ENCODE measurements around the gene KRT2. TPM values are rescaled to one million over a fixed set of nuclear protein-coding genes. Genes with fewer than 3 reads are reported as not detected.

The KRT2 gene
- total RNA-seq, 6 experiments from 2014 or later = not detected

- H3K9me3 Mint-ChIP-seq = no peaks in the 10 kb centered on the region
- no peak within 1 kb of the TSS for H3K4me3 Mint-ChIP-seq
- TF ChIP-seq CTCF (IDR thresholded peaks at IDR 0.05) = no peak
- no peak for DNase-seq
- H3K36me3 Mint-ChIP-seq (ENCODE audit: low read depth) = no peaks in the 10 kb centered on the region
- no peaks in the 10 kb centered on the region for H3K4me1 Mint-ChIP-seq (ENCODE audit: low read depth)
- peaks cover 56% of the 10 kb centered on the region for H3K27me3 Mint-ChIP-seq (ENCODE audit: insufficient read depth)
- H3K27ac Mint-ChIP-seq = no peak within 1 kb of the TSS
Measured at GRCh38 chr12:52680363-52680762, 28.4 kb upstream of the KRT2 start, which contains the start of gene KRT1. Gene KRT1 (minus strand): TSS chr12:52680407. CDS start chr12:52680348, 59 bp downstream.

GRCh38 chr12:52679875-52680274 lies 27.9 kb upstream of the KRT2 start:
- no peak for TF ChIP-seq CTCF (IDR thresholded peaks at IDR 0.05)
- H3K27ac Mint-ChIP-seq = no peak overlapping the region
- H3K4me1 Mint-ChIP-seq (ENCODE audit: low read depth) = no peaks in the 10 kb centered on the region
- no peak overlapping the region for H3K4me3 Mint-ChIP-seq
- H3K9me3 Mint-ChIP-seq = no peaks in the 10 kb centered on the region
- DNase-seq = no peak
- H3K36me3 Mint-ChIP-seq (ENCODE audit: low read depth) = no peaks in the 10 kb centered on the region
- peaks cover 57% of the 10 kb centered on the region for H3K27me3 Mint-ChIP-seq (ENCODE audit: insufficient read depth)

GRCh38 chr12:52677671-52678070 lies 25.7 kb upstream of the KRT2 start:
- no peak for TF ChIP-seq CTCF (IDR thresholded peaks at IDR 0.05)
- Mint-ChIP-seq H3K9me3 (no peaks in the 10 kb centered on the region), H3K4me1 (ENCODE audit: low read depth) (no peaks in the 10 kb centered on the region; the same call in 1 of the 2 replicates), H3K27me3 (ENCODE audit: insufficient read depth) (peaks cover 43% of the 10 kb centered on the region), H3K36me3 (ENCODE audit: low read depth) (no peaks in the 10 kb centered on the region), H3K4me3 (no peak overlapping the region), H3K27ac (no peak overlapping the region)
- no peak for DNase-seq

GRCh38 chr12:52677126-52677525 lies 25.1 kb upstream of the KRT2 start:
- Mint-ChIP-seq H3K36me3 (ENCODE audit: low read depth) (no peaks in the 10 kb centered on the region), H3K4me3 (no peak overlapping the region), H3K27ac (no peak overlapping the region), H3K27me3 (ENCODE audit: insufficient read depth) (peaks cover 40% of the 10 kb centered on the region), H3K4me1 (ENCODE audit: low read depth) (no peaks in the 10 kb centered on the region; the same call in 1 of the 2 replicates), H3K9me3 (no peaks in the 10 kb centered on the region)
- TF ChIP-seq CTCF (IDR thresholded peaks at IDR 0.05) = no peak
- DNase-seq = no peak

- Mint-ChIP-seq H3K4me3 (no peak overlapping the region), H3K27ac (no peak overlapping the region), H3K9me3 (no peaks in the 10 kb centered on the region), H3K4me1 (ENCODE audit: low read depth) (no peaks in the 10 kb centered on the region; the same call in 1 of the 2 replicates), H3K36me3 (ENCODE audit: low read depth) (no peaks in the 10 kb centered on the region), H3K27me3 (ENCODE audit: insufficient read depth) (peaks cover 32% of the 10 kb centered on the region)
- DNase-seq = no peak
- no peak for TF ChIP-seq CTCF (IDR thresholded peaks at IDR 0.05)
Measured at GRCh38 chr12:52676163-52676562, 24.2 kb upstream of the KRT2 start.

- TF ChIP-seq CTCF (IDR thresholded peaks at IDR 0.05) = no peak
- Mint-ChIP-seq H3K27ac (no peak overlapping the region), H3K4me1 (ENCODE audit: low read depth) (no peaks in the 10 kb centered on the region; the same call in 1 of the 2 replicates), H3K4me3 (no peak overlapping the region), H3K27me3 (ENCODE audit: insufficient read depth) (peaks cover 25% of the 10 kb centered on the region), H3K9me3 (no peaks in the 10 kb centered on the region), H3K36me3 (ENCODE audit: low read depth) (no peaks in the 10 kb centered on the region)
- DNase-seq = no peak
Measured at GRCh38 chr12:52675301-52675701, 23.3 kb upstream of the KRT2 start.
